ENCODE measurements around the gene CYP2W1.

The CYP2W1 gene

GRCh38 chr7:984361-985126 lies 1.6 kb downstream of the CYP2W1 start:
- no peak for DNase-seq

- DNase-seq, result no peak
These were observed 2.1 kb downstream of the CYP2W1 start for GRCh38 chr7:985127-985416.

- no peak for DNase-seq
These were observed 3.1 kb downstream of the CYP2W1 start for GRCh38 chr7:985915-986741.

- no peak for DNase-seq
These were observed 4.1 kb downstream of the CYP2W1 start for GRCh38 chr7:986766-987751.

GRCh38 chr7:987909-988308 lies 4.9 kb downstream of the CYP2W1 start:
- no peak for DNase-seq

- no peak for DNase-seq
These were observed 5.5 kb downstream of the CYP2W1 start for GRCh38 chr7:988426-988911.

GRCh38 chr7:988963-989529 lies 6.1 kb downstream of the CYP2W1 start:
- no peak for DNase-seq

GRCh38 chr7:990352-990932 lies 7.5 kb downstream of the CYP2W1 start:
- no peak for DNase-seq

- no peak for DNase-seq
These were observed 8.2 kb downstream of the CYP2W1 start for GRCh38 chr7:990933-991728.

- DNase-seq, result no peak
These were observed 9.0 kb downstream of the CYP2W1 start for GRCh38 chr7:991729-992656.

GRCh38 chr7:992709-993607 lies 10.0 kb downstream of the CYP2W1 start:
- DNase-seq, result peak; percentile 93

- DNase-seq, result no peak
These were observed 11.8 kb downstream of the CYP2W1 start for GRCh38 chr7:994592-995308.

- DNase-seq, result no peak
These were observed 12.6 kb downstream of the CYP2W1 start for GRCh38 chr7:995571-995970.

- no peak for DNase-seq
These were observed 13.3 kb downstream of the CYP2W1 start for GRCh38 chr7:996079-996872.

GRCh38 chr7:997404-998395 lies 14.7 kb downstream of the CYP2W1 start:
- no peak for DNase-seq

- DNase-seq, result no peak
These were observed 16.3 kb downstream of the CYP2W1 start for GRCh38 chr7:999149-999879.

Data from DMS153 (cell line).